NCI-H446 treated with DMSO at 0.1 percent for 48 hours (cell line): ENCODE results near the gene KRTAP10-12.

Experiments
- DNase-seq: peaks from one replicate; lab custom pipeline; 2025; lab: John Stamatoyannopoulos, UW

Gene KRTAP10-12

DNA sequence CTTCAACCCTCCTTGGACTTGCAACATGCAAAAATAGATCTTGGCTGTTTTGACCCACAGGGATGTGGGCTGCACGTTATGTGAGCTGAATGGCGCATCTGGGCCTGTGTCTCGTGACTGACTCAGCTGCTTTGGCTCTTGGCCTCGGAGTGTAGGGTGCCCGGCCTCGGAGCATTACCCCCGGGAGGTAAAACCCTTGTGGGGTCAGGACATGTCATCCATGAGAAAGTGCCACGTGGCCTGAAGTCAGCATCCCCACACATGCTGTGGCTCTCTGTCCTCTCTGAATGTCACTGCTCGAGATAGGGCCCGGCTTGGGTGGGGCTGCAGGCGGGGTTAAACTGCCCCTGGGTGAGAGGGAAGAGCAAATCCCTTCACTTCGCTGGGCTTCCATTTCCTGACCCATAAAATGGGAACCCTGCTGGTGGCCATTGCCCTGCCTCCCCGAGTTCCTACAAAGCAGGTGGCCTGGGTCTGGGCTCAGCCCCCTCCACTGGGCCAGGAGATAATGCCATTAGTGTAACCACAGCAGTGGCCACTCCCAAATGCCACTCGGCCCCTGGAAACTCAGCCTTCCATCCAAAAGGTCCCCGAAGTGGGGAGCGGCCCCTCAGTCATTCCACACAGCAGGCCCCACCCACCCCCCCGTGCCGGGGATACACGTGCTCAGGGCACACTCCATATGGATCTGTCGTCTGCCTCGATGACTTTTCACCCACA lies 37.2 kb downstream of the KRTAP10-12 start:
- no peak for DNase-seq

DNA sequence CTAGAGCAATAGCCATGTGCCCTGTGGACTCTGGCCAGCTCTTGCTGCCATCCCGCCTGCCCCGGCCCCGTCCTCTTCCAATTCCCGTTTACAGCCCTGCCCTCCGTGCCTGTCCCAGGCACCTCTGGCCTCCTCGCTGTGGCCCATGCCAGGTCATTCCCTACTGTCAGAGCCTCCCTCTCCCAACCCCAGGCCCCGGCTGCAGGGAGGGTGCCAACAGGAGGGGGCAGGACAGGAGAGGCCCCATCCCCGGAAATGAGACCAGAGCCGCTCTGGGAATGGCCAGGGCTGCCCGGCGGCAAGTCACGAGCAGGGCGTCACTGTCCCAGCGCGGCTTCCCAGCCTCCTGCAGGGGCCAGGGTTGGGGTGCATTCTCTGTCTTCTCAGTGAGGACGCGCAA lies 37.9 kb downstream of the KRTAP10-12 start:
- DNase-seq = no peak

DNA sequence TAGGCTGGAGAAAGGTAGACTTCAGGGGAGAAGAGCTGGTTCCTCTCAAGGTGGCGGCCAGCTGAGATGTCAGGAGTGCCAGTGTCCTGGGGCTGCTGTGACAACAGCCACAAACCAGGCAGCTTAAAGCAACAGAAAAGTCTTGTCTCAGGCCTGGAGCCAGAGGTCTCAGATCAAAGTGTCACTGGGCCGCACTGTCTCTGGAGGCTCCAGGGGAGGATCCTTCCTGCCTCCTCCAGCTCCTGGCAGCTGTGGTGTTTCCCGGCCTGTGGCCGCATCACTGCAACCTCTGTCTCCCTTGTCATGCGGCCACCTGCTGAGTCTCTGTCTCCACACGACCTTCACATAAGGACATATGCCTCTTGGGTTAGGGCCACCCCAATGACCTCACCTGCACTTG lies 38.8 kb downstream of the KRTAP10-12 start:
- DNase-seq = no peak

DNA sequence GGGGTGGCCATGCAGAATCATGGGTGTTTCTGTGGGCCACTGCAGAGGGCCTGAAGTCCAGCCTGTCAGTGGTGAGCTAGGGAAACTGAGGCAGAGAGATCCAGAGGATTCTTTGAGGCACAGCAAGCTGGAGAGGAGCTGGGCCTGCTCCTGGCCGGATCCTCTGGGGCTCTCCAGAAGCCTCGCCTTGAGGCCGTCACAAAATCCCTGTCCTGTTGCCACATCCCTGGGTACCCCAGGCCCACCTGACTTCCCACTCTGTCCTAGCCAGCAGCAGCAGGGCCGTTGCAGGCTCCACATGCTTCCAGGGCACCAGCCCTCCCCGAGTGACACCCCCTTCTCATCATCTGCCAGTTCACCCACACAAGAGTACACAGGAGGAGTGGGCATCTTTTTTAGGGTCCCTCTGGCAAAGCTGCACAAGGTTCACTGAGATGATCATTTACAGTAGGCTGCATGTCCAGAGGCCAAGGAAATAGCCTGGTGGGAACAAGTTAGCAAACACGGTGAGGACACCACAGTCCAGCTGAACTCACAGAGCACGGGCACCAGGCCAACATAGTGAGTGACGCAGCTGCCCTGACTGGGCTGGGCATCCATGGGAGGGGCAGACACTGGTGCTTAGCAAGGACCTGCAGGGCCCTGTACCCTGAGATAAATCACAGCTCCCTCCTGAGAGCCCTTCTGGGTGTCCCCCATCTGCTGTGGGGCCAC lies 39.5 kb downstream of the KRTAP10-12 start:
- no peak for DNase-seq

DNA sequence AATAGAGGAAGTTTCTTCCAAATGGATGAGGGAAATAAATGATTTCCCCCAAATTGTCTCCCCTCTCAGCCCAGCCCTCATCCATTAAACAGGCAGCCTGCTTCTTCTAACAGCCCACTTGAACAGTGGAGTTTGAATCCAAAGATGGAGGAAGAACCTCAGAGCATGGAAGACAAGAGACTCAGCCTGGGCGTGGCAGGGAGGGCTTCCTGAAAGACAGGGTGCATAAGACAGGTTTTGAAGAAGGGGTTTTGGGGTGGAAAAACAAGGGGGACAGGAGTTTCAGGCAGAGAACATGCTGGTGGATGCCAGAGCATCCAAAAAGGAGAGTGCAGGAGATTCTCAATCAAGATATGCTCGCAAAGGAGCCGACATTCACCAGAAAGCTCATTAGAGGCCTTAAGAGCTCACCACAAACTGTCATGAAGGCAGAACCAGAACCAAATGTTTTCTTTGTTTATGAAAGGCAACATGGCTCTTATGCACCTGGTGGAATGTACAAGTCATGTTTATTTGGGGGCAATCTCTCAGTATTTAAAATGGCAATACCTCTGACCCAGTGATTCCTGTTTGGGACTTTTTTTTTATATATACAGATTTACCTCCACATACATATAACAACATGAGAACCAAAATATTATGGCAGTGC lies 40.9 kb downstream of the KRTAP10-12 start:
- no peak for DNase-seq

DNA sequence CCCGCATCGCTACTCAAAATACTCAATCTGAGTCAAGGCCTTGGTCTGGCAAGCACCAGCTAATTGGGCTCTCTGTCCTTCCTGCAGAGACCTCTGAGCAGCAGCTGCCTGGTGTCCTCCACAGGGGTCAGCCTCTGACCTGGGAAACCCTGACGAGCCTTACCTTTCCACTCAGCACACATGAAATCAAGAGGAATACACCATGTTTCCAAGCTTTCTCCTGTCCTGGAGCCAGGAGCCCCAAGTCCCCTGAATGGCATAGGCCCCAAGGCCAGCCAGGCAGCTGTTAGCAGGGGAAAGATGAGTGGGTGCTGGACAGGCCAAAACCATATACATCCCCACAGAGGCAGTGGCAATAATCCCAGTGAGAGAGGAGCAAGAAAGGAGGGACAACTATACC lies 41.6 kb downstream of the KRTAP10-12 start:
- DNase-seq = no peak

DNA sequence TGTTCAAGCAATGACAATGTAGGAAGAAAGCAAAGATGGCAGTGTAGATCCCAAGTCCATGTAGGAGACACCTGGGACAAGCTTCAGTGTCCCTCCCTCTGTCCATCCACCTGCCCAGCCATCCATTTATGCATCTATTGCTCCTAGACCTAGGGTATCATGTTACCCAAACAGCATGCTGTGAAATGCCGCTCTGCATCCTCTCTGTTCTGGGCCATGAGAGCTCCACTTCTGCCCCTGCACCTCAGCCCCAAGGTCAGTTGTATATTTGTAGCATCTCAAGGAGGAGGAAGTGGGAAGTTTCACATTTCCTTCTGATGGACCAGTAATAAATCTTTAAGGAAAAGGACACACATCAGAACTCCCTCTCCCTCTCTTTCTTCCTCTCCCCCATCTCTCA lies 42.3 kb downstream of the KRTAP10-12 start:
- no peak for DNase-seq

DNA sequence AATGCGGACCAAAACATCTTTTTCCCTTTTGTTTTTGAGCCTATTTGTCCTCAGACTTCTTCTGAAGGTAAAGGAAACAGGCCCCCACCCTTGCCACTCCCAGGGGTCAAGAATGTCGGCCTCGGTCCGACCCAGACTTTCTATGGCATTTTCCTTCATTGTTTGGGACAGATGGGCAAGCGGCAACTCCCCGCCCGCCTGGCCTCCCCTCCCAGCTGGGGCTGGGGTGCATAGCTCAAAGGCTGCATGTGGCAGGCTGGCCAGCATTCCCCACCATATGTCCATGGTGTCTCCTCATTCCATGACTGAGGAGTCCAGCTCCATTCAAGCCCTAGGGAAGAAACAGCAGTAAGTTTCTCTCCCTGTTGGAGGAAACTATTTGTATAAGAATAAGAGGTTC lies 43.8 kb downstream of the KRTAP10-12 start:
- no peak for DNase-seq

DNA sequence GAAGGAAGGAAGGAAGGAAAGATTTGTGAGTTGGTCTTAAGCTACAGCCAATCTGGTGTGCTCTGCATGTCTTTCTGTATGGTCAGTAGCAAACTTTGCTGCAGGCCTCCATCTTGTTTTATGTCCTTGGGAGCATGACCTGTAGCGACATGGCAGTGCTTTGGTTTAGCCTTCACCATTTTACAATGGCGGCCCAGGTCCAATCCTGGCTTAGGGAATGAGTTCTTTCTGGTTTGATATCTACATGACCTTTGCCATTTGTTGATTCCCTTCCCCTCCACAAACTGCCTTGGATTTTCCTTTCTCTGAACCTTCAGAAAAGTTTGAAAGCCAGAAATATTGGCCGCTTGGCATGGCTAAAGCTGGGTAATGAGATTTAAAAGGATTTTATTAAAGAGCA lies 44.9 kb downstream of the KRTAP10-12 start:
- no peak for DNase-seq

DNA sequence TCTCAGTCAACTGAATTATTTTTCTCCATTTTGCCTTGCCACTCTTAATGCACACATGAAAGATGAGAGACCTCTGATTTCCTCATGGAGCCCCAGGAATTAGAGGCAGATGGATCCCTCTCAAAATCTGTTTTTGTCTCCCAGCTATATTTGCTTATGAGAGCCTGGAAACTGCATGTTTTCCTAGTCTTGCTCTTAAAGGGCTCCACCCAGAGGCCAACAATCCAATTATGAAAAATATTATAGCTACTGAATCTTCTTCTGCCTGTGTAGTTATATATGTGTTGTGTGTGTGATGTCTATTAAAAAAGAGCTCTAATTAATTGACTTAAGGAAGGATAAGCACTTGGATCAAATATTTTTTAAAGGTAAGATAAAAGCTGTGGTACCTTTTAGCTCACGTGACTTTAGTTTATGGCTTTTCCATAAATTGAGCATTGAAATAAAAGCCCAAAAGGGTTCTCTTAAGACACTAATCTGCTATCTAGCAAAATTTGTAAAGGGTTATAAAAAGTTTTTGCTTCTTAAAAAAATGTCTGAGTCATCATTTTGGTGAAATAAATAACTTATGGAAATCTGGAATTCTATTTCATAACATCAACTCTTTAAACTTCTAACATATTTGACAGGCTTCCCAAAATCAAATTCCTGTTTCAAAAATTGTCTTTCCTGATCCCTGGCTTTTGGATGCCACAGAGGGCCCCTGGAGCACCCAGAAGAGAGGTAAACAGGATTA lies 45.6 kb downstream of the KRTAP10-12 start:
- DNase-seq = no peak
